K562 (cell line): Measurements from ENCODE around the gene MADCAM1. TPM values are rescaled to one million over a fixed set of nuclear protein-coding genes. Genes with fewer than 3 reads are reported as not detected.

Experiments used
- FOXJ3 ChIP-seq: sonication (generic); formaldehyde crosslinking; IDR thresholded peaks from 2 replicates; pipeline ENCODE4 v1.4.0; 2020; ENCODE audit warnings: mild to moderate bottlenecking, missing genetic modification reagents
- GABPB2 ChIP-seq: fragments of 250-450 bp; sonication (Bioruptor Pico); conservative IDR thresholded peaks from 2 replicates; pipeline ENCODE4 v1.5.1; 2021; ENCODE audit warnings: mild to moderate bottlenecking
- HDAC8 ChIP-seq: fragments of 450-650 bp; IDR thresholded peaks from 2 replicates; pipeline ENCODE4 v1.6.1; 2016; ENCODE audit warnings: mild to moderate bottlenecking, missing genetic modification characterization, moderate library complexity, missing compliant biosample characterization
- HIVEP1 ChIP-seq: fragments of 250-450 bp; sonication (Bioruptor Pico); IDR thresholded peaks from 2 replicates; pipeline ENCODE4 v1.4.0; 2020; ENCODE audit warnings: mild to moderate bottlenecking
- HNRNPLL ChIP-seq: fragments of 200-400 bp; formaldehyde crosslinking; IDR thresholded peaks from 2 replicates; pipeline ENCODE4 v1.6.1; 2017; ENCODE audit warnings: low read length, low read depth, mild to moderate bottlenecking; ENCODE audit not compliant: poor library complexity, severe bottlenecking
- LARP7 ChIP-seq: fragments of 450-650 bp; IDR thresholded peaks from 2 replicates; pipeline ENCODE4 v1.6.1; 2016
- LEF1 ChIP-seq: fragments of 450-650 bp; IDR thresholded peaks from 2 replicates; pipeline ENCODE4 v1.6.1; 2016; ENCODE audit warnings: mild to moderate bottlenecking
- PHB2 ChIP-seq: fragments of 450-650 bp; IDR thresholded peaks from 2 replicates; pipeline ENCODE4 v1.6.1; 2017; ENCODE audit warnings: low read depth
- RBM14 ChIP-seq: fragments of 200-400 bp; formaldehyde crosslinking; IDR thresholded peaks from 2 replicates; pipeline ENCODE4 v1.6.1; 2018; ENCODE audit warnings: low read depth, mild to moderate bottlenecking, low read length, moderate library complexity, borderline replicate concordance; ENCODE audit not compliant: insufficient read depth
- RFX7 ChIP-seq: fragments of 250-450 bp; sonication (Bioruptor Pico); IDR thresholded peaks from 2 replicates; pipeline ENCODE4 v1.5.1; 2021; ENCODE audit warnings: mild to moderate bottlenecking
- SETDB1 ChIP-seq: IDR thresholded peaks from one replicate; pipeline ENCODE4 v1.6.1; 2012; ENCODE audit warnings: low read length, control low read depth, inconsistent platforms
- TAF1 ChIP-seq: IDR thresholded peaks from 2 replicates; pipeline ENCODE4 v1.6.1; 2011; ENCODE audit warnings: mild to moderate bottlenecking, low read length, moderate library complexity; ENCODE audit not compliant: insufficient read depth, control insufficient read depth, severe bottlenecking; ENCODE audit errors: extremely low read depth
- YY1 ChIP-seq, 3 experiments: IDR thresholded peaks; 2 replicates each; pipeline ENCODE4 v1.6.1; 2011; ENCODE audit warnings: low read length in 2 of 3, mild to moderate bottlenecking in 2 of 3, moderate library complexity in 2 of 3, borderline replicate concordance in 1 of 3, control low read depth in 1 of 3, low read depth in 1 of 3; ENCODE audit not compliant: insufficient read depth in 3 of 3, insufficient replicate concordance in 2 of 3, control insufficient read depth in 1 of 3, insufficient read length in 1 of 3; ENCODE audit errors: extremely low read depth in 1 of 3
- ZNF184 ChIP-seq: sonication (generic); formaldehyde crosslinking; IDR thresholded peaks from 2 replicates; pipeline ENCODE4 v1.5.0; 2020; ENCODE audit warnings: missing genetic modification reagents
- ZNF785 ChIP-seq: fragments of 250-450 bp; sonication (Bioruptor Pico); IDR thresholded peaks from 2 replicates; pipeline ENCODE4 v1.4.0; 2020; ENCODE audit warnings: mild to moderate bottlenecking
- polyA plus RNA-seq, 8 experiments: library from polyadenylated mRNA; depleted of rRNA in 4 of 8; stranded (reverse) in 5 of 8; unstranded in 3 of 8; fragments of >200 nt; fragmentation: Nextera tagmentation in 2 of 8; fragmentation: Illumina TruSeq in 1 of 8; extraction: Ambion mirVana in 2 of 8; extraction: Trizol in 1 of 8; gene quantifications; 2 replicates each; pipeline versions ENCODE4 v1.2.1 to v1.2.3, GENCODE V29; 2011 to 2014; ENCODE audit warnings: inconsistent platforms in 1 of 8, missing spikeins in 1 of 8
- total RNA-seq, 7 experiments: library from RNA; depleted of rRNA in 6 of 7; stranded (reverse); fragments of >200 nt in 6 of 7; fragmentation: Illumina TruSeq in 2 of 7; extraction: Trizol in 2 of 7; gene quantifications; 2 replicates each; pipeline versions ENCODE4 v1.2.1 to v1.2.3, GENCODE V29; 2011 to 2021; ENCODE audit warnings: low replicate concordance in 1 of 7
- TF ChIP-seq, protein P1 (sequence below): fragments of 450-650 bp; formaldehyde crosslinking; IDR thresholded peaks from 2 replicates; pipeline ENCODE4 v1.4.0; 2020; ENCODE audit warnings: mild to moderate bottlenecking
- TF ChIP-seq, protein P2 (sequence below): fragments of 450-650 bp; IDR thresholded peaks from 2 replicates; pipeline ENCODE4 v1.6.1; 2017; ENCODE audit warnings: antibody characterized with exemption
- TF ChIP-seq, protein P3 (sequence below): fragments of 450-650 bp; formaldehyde crosslinking; IDR thresholded peaks from 2 replicates; pipeline ENCODE4 v1.4.0; 2020; ENCODE audit warnings: mild to moderate bottlenecking, moderate library complexity
- TF ChIP-seq, protein P4 (sequence below): sonication (generic); formaldehyde crosslinking; IDR thresholded peaks from 2 replicates; pipeline ENCODE4 v1.8.1; 2023; ENCODE audit warnings: mild to moderate bottlenecking, missing genetic modification reagents

MADCAM1 gene
- total and polyA plus RNA-seq, 9 of the 15 experiments (the other 6 are each of a cell fraction or from before 2014, with no cell fraction given): 0.09 to 0.36 (median 0.09) TPM; not detected in 6

DNA sequence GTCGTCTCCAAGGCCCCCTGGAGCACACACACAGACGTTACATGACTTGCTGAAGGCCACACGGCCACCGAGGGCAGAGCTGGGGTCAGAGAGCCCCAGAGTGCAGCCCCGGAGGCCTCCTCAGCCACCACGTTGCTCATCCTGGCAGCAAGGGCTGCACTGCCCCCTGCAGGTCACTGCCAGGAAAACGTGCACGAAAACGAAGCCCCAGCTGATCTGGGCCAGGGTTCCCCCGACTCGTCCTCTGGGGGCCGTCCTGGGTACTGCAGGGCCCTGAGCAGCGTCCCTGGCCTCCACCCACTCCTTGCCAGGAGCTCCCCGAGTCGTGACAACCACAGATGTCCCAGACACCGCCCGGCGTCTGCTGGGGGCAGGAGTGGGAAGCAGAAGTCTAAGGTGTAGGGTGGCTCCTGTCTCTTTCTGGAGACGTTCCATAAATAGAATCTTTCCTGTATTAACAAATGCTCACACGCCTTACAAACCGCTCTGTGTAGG, 14.4 kb downstream of the MADCAM1 start (continued):
- no peak for TF ChIP-seq HNRNPLL
- TF ChIP-seq ZNF785 (CRISPR knock-in tag): no peak; the same call in 1 of the 2 replicates
- TF ChIP-seq ZNF184 (CRISPR knock-in tag): no peak
- no peak for TF ChIP-seq LEF1
- TF ChIP-seq RBM14: no peak
- TF ChIP-seq YY1 (IDR thresholded peaks at IDR 0.05; ENCODE audit: borderline replicate concordance in 1 of 3, control insufficient read depth in 1 of 3, extremely low read depth in 1 of 3, insufficient read depth in 3 of 3, insufficient read length in 1 of 3, insufficient replicate concordance in 2 of 3, low read depth in 1 of 3, low read length in 2 of 3): peak in 2 of 3 experiments; percentile 38 to 44
- TF ChIP-seq HDAC8 (tag): no peak
- no peak for TF ChIP-seq HIVEP1 (CRISPR knock-in tag)
- no peak for TF ChIP-seq PHB2
- TF ChIP-seq, protein P1, sequence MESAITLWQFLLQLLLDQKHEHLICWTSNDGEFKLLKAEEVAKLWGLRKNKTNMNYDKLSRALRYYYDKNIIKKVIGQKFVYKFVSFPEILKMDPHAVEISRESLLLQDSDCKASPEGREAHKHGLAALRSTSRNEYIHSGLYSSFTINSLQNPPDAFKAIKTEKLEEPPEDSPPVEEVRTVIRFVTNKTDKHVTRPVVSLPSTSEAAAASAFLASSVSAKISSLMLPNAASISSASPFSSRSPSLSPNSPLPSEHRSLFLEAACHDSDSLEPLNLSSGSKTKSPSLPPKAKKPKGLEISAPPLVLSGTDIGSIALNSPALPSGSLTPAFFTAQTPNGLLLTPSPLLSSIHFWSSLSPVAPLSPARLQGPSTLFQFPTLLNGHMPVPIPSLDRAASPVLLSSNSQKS: no peak
- no peak for TF ChIP-seq RFX7
- TF ChIP-seq, protein P2, sequence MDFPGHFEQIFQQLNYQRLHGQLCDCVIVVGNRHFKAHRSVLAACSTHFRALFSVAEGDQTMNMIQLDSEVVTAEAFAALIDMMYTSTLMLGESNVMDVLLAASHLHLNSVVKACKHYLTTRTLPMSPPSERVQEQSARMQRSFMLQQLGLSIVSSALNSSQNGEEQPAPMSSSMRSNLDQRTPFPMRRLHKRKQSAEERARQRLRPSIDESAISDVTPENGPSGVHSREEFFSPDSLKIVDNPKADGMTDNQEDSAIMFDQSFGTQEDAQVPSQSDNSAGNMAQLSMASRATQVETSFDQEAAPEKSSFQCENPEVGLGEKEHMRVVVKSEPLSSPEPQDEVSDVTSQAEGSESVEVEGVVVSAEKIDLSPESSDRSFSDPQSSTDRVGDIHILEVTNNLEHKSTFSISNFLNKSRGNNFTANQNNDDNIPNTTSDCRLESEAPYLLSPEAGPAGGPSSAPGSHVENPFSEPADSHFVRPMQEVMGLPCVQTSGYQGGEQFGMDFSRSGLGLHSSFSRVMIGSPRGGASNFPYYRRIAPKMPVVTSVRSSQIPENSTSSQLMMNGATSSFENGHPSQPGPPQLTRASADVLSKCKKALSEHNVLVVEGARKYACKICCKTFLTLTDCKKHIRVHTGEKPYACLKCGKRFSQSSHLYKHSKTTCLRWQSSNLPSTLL: no peak
- no peak for TF ChIP-seq SETDB1
- TF ChIP-seq, protein P3, sequence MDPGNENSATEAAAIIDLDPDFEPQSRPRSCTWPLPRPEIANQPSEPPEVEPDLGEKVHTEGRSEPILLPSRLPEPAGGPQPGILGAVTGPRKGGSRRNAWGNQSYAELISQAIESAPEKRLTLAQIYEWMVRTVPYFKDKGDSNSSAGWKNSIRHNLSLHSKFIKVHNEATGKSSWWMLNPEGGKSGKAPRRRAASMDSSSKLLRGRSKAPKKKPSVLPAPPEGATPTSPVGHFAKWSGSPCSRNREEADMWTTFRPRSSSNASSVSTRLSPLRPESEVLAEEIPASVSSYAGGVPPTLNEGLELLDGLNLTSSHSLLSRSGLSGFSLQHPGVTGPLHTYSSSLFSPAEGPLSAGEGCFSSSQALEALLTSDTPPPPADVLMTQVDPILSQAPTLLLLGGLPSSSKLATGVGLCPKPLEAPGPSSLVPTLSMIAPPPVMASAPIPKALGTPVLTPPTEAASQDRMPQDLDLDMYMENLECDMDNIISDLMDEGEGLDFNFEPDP (CRISPR knock-in tag): no peak
- TF ChIP-seq, protein P4, sequence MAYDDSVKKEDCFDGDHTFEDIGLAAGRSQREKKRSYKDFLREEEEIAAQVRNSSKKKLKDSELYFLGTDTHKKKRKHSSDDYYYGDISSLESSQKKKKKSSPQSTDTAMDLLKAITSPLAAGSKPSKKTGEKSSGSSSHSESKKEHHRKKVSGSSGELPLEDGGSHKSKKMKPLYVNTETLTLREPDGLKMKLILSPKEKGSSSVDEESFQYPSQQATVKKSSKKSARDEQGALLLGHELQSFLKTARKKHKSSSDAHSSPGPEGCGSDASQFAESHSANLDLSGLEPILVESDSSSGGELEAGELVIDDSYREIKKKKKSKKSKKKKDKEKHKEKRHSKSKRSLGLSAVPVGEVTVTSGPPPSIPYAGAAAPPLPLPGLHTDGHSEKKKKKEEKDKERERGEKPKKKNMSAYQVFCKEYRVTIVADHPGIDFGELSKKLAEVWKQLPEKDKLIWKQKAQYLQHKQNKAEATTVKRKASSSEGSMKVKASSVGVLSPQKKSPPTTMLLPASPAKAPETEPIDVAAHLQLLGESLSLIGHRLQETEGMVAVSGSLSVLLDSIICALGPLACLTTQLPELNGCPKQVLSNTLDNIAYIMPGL (CRISPR knock-in tag): no peak
- TF ChIP-seq FOXJ3 (CRISPR knock-in tag): no peak
- TF ChIP-seq TAF1: no peak
- no peak for TF ChIP-seq LARP7
- TF ChIP-seq GABPB2 (CRISPR knock-in tag): no peak
